SK-N-MC (cell line): ENCODE measurements around the gene RNASE8.

ENCODE experiments used
- EZH2 ChIP-seq: fragments of 200-600 bp; sonication (generic); IDR thresholded peaks from one replicate; pipeline ENCODE4 v1.6.1; 2017; ENCODE audit warnings: antibody characterized with exemption
- POLR2AphosphoS5 ChIP-seq: IDR thresholded peaks from 2 replicates; pipeline ENCODE4 v1.6.1; 2012; ENCODE audit warnings: mild to moderate bottlenecking, low read depth, low read length, borderline replicate concordance

DNA sequence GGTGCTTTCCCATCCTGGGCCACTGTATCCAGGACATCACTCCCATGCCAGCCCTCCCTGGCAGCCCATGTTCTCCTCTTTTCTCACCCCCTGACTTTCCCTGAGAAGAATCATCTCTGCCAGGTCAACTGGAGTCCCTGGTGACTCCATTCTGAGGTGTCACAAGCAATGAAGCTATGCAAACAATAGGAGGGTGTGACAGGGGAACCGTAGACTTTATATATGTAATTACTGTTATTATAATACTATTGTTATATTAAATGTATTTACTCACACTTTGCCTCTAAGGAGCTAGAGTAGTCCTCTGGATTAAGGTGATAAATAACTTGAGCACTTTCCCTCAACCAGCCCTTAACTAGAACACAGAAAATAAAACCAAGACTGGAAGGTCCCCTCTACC, 31.6 kb downstream of the RNASE8 start:
- no peak for TF ChIP-seq POLR2AphosphoS5
- no peak for TF ChIP-seq EZH2
